Retinal pigment epithelial cell (primary cell): ENCODE data around the gene ZNF469.

ENCODE experiments used
- DNase-seq: peaks from one replicate; pipeline ENCODE4 v3.0.0-alpha.2; 2010; ENCODE audit warnings: low read depth
- H3K4me3 ChIP-seq: 2 replicates; pipeline ENCODE4 v1.5.1; 2011; ENCODE audit warnings: mild to moderate bottlenecking, low read length, control low read depth, moderate library complexity
- TF ChIP-seq, protein P1 (sequence below): conservative IDR thresholded peaks from 2 replicates; pipeline ENCODE4 v1.5.1; 2011; ENCODE audit warnings: low read depth, low read length, control low read depth, inconsistent platforms

The ZNF469 gene

GRCh38 chr16:88361775-88362174 is 21.0 kb upstream of the ZNF469 start:
- no peak overlapping the region for H3K4me3 ChIP-seq
- DNase-seq: no peak
- TF ChIP-seq, protein P1, sequence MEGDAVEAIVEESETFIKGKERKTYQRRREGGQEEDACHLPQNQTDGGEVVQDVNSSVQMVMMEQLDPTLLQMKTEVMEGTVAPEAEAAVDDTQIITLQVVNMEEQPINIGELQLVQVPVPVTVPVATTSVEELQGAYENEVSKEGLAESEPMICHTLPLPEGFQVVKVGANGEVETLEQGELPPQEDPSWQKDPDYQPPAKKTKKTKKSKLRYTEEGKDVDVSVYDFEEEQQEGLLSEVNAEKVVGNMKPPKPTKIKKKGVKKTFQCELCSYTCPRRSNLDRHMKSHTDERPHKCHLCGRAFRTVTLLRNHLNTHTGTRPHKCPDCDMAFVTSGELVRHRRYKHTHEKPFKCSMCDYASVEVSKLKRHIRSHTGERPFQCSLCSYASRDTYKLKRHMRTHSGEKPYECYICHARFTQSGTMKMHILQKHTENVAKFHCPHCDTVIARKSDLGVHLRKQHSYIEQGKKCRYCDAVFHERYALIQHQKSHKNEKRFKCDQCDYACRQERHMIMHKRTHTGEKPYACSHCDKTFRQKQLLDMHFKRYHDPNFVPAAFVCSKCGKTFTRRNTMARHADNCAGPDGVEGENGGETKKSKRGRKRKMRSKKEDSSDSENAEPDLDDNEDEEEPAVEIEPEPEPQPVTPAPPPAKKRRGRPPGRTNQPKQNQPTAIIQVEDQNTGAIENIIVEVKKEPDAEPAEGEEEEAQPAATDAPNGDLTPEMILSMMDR: no peak

GRCh38 chr16:88363239-88363891 is 19.4 kb upstream of the ZNF469 start:
- DNase-seq: no peak
- no peak overlapping the region for H3K4me3 ChIP-seq
- TF ChIP-seq, protein P1: no peak

DNA sequence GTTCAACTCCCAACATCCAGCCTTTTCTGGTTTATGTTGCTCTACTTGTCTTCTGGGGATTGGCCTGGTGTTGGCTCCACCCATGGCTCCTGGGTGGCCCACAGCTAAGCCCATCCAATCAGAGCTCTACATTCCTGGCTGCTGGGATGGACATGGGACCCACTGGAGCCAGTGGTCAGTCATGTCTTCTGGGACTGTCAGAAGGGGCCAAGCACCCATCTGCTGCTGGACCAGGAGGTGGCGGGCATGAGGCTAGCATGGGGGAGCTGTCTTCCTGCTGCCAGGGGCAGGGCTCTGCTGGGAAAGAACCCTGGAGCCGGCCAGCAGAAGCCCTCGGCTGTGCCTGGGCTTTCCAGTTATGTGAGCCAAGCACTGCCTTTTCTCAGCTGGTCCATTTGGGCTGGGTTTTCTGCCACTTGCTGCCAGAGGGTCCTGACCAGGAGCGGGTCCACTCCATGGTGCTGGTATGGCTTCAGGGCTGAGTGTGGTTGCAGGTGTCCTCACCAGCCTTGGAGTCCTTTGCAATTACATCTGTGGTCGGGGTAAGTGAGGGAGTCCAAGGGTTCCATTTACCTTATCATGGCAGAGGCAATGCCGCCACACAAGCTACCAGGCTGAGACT is 17.4 kb upstream of the ZNF469 start:
- H3K4me3 ChIP-seq: no peak overlapping the region
- TF ChIP-seq, protein P1: no peak
- DNase-seq: no peak

DNA sequence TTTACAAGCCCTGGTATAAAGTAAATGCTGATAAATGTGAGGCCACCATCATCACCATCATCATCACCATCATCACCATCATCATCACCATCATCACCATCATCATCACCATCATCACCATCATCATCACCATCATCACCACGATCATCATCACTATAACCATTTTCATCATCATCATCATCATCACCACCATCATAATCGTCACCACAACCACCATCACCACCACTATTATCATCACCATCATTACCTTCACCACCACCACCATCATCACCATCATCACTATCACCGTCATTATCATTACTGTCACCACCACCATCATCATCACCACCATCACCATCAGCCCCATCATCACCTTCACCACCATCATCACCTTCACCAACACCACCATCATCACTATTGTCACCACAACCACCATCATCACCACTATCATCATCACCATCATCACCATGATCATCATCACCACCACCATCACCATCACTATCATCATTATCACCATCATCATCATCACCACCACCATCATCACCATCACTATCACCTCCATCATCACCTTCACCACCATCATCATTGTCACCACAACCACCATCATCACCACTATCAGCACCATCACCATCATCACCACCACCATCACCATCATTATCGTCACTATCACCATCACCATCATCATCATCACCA is 16.6 kb upstream of the ZNF469 start:
- no peak overlapping the region for H3K4me3 ChIP-seq
- DNase-seq: no peak
- TF ChIP-seq, protein P1: no peak

DNA sequence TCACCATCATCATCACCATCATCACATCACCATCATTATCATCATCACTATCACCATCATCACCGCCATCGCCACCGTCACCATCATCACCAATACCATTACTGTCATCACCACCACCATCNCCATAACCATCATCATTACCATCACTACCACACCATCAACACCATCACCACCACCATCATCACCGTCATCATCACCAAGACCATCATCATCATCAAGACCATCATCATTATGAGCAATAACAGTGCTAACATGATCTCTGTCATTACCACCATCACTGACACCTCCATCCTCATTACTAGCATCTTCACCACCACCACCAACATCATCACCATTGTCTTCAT is 16.1 kb upstream of the ZNF469 start:
- DNase-seq: no peak
- no peak overlapping the region for H3K4me3 ChIP-seq
- TF ChIP-seq, protein P1: no peak

- H3K4me3 ChIP-seq: no peak overlapping the region
- TF ChIP-seq, protein P1: no peak
- DNase-seq: no peak
Measured at GRCh38 chr16:88367560-88367959, 15.2 kb upstream of the ZNF469 start.

DNA sequence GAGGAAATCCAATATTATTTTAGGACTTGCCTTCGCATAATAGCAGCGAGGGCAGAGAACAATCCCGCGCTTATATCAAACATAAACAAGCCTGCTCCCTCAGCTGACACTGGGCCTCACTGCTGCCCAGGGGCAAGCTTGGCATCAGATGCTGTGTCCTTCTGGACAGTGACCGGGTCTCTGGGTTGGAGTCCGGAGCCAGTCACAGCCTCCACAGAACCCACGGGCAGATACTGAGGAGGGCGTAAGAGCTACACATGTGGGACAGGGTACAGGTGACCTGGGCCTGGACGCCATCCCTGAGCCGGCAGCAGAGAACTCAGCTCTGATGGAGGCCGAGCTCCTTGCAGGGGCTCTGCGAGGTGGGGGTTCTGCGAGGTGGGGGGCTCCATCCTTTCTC is 14.7 kb upstream of the ZNF469 start:
- DNase-seq: no peak
- H3K4me3 ChIP-seq: no peak overlapping the region
- TF ChIP-seq, protein P1: no peak
